HG03432 (cell line): ENCODE measurements around the gene PTPRR.
"Not testable (repeated sequence)": the region's sequence is repeated elsewhere in the genome, so short reads cannot be mapped to it uniquely, and the experiment has no call there.

Experiments
- ATAC-seq: cut with Tn5 transposase; IDR thresholded peaks from one replicate; pipeline ENCODE4 v1.9.1; 2021; ENCODE audit warnings: mild to moderate bottlenecking, moderate library complexity; ENCODE audit not compliant: unreplicated experiment

PTPRR gene

GRCh38 chr12:70842136-70842535 lies 78.4 kb downstream of the PTPRR start:
- no peak for ATAC-seq

GRCh38 chr12:70840656-70841350 lies 79.7 kb downstream of the PTPRR start:
- no peak for ATAC-seq

- ATAC-seq: no peak
Observed at GRCh38 chr12:70839544-70839943, 81.0 kb downstream of the PTPRR start.

- ATAC-seq: no peak
Observed at GRCh38 chr12:70838127-70838526, 82.4 kb downstream of the PTPRR start.

- no peak for ATAC-seq
Observed at GRCh38 chr12:70837026-70837425, 83.5 kb downstream of the PTPRR start.

GRCh38 chr12:70835948-70836347 lies 84.6 kb downstream of the PTPRR start:
- ATAC-seq: no peak

- ATAC-seq: no peak
Observed at GRCh38 chr12:70831543-70831942, 89.0 kb downstream of the PTPRR start.

DNA sequence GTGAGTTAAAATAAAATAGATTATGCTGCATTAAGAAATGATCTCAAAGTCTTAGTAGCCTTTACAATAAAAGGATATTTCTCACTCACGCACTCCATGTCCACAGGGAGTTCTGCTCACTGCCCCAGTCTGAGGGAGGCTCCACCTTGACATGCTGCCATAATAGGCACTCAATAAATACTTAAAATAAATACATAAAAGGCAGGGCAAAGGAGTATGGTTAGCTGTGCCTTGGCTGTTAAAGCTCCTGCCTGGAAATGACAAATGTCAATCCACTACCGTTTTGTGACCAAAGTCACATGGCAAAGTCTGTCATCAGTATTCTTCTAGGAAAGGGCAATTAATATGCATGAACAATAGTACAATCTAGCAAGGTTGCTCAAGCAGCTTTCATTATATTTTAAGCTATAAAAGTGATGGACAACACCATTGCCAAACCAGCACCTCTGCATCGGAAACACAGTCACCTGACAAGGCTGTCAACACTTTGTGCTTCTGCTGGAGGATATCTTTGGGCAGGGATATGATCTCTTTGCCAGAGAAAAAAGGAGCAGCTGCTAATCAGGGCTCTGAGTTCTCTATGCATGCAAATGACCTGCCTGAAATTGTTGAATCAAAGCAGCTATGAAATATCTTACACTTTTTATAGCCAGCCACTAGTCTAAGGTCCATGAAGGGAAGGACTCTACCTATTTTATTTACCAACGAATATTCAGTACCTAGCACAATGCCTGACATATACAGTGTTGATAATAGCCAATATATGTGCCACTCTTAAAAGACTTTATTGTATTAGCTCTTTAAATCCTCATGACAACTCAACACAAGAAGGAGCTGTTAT lies 90.1 kb downstream of the PTPRR start:
- no peak for ATAC-seq

DNA sequence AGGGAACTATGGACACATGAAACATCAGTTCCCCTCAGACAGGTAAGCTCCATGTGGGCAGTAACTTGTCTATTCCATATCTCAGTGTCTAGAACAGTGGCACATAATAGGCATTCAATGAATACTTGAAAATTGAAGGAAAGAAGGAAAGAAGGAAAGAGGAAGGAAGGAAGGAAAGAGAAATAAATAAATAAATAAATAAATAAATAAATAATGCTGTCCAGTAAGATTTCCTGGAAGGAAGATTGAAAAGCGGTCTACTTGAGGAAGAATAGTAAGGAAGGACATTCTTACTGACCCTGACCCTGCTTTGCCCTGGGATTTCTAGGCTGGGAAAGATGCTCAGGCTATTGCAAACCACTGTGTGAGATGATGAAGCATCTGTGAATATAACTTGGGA lies 91.5 kb downstream of the PTPRR start:
- no peak for ATAC-seq

- ATAC-seq: no peak
Observed at GRCh38 chr12:70828351-70828750, 92.2 kb downstream of the PTPRR start.

DNA sequence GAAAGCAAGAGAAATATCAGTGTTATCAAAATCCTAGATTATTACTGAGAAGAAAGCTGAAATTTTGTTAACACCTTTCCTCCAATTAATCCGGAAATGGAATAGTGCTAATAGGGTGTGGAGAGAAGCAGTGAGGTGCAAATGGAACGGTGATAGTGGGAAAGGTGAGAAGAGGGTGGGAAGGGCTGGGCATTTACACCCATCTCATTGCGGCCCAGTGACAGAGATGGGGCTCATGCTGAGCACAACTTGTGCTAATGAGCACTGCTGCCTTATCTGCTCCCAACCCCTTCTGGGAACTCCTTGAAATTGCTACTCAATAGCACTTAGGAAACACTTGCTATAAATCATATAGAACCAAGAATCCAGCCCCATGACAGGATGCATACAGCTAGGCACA lies 94.4 kb downstream of the PTPRR start:
- no peak for ATAC-seq

DNA sequence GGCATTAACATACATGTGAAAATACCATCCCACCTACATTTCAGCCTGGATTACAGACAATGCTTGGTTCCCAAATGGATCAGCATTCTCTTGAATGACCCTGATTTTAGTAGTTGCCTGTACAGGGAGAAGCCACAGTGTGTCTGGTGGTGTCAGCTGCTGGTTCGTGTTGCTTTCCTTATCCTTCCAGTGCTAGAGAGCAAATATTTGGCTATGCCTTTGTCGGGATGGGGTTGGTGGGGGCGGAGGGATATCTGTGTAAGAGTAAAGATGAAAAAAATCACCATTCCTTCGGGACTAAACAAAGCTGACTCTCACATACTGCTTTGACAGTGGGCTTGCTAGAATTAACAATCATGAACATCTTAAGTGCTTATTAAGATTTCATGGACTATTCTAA lies 96.0 kb downstream of the PTPRR start:
- ATAC-seq: no peak

DNA sequence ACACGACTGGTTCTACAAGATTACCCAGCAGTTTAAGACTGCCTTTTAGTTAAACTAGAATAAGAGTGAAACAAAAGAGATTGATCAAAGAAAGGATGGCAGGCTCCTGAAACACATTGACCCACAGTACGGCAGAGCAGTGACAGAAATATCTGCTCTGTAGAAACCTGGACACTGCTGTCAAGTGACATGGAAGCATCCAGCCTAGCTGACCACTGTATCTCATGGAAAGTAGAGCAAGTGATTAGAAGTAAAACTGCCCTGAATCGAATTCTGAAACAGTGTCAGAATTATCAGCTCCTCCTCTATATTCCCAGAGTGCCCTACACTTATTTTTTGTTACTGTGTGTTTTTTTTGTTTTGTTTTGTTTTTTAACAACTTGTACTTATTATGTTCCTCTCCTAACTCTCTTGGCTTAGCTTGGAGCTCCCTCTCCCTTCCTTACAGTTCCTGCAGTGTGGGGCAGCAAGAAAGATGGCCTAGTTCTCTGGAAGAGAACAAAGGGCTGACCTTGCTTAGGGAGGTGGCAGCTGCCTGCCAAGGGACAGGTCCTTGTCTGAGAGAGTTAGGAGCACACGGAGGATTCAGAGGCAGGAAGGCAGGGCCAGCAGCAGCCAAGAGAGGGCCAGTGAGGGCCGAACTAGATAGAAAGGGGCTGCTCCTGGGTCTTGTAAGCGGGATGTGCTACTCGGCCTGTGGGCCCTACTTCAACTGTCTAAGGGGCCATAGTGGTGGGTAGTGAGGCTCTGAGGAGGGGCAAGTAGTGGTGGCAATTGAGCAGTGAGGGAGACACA lies 97.2 kb downstream of the PTPRR start:
- ATAC-seq: no peak

GRCh38 chr12:70822412-70822811 lies 98.1 kb downstream of the PTPRR start:
- no peak for ATAC-seq

GRCh38 chr12:70815971-70816391 lies 104.6 kb downstream of the PTPRR start:
- no peak for ATAC-seq

- ATAC-seq: no peak
Observed at GRCh38 chr12:70815056-70815455, 105.5 kb downstream of the PTPRR start.

GRCh38 chr12:70813559-70813958 lies 107.0 kb downstream of the PTPRR start:
- ATAC-seq: no peak

DNA sequence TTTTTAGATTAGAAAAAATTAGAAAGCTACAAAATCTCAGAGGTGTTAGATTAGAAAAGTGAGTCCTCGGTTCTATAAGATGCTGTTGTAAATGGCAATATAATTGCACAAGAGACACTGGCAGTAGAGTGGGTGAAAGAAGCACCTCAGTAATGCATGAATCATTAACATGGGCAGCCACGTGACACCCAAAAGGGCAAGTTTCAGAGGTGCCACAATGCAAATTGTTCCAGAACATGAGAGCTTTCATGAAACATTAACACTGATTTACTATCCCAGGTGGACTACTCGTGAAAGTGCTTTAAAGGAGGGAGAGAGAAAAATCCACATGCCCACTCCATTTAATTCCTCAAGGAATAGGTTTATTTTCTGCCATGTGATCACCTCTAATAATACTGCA lies 108.4 kb downstream of the PTPRR start:
- no peak for ATAC-seq

- ATAC-seq: no peak
Observed at GRCh38 chr12:70809887-70810286, 110.7 kb downstream of the PTPRR start.

GRCh38 chr12:70807993-70808392 lies 112.5 kb downstream of the PTPRR start:
- not testable (repeated sequence) for ATAC-seq

- ATAC-seq: no peak
Observed at GRCh38 chr12:70806827-70807226, 113.7 kb downstream of the PTPRR start.

- no peak for ATAC-seq
Observed at GRCh38 chr12:70806043-70806442, 114.5 kb downstream of the PTPRR start.
